IPS-18a (cell line): ENCODE measurements around the gene PCDHGB4.
"Not testable (repeated sequence)": the region's sequence is repeated elsewhere in the genome, so short reads cannot be mapped to it uniquely, and the experiment has no call there.

Experiments
- H3K27ac ChIP-seq: one replicate; pipeline ENCODE4 v1.5.1; 2013; ENCODE audit warnings: low read length
- H3K27me3 ChIP-seq: one replicate; pipeline ENCODE4 v1.6.1; 2013; ENCODE audit warnings: mild to moderate bottlenecking, low read length; ENCODE audit not compliant: control insufficient read depth, insufficient read depth
- H3K36me3 ChIP-seq: one replicate; pipeline ENCODE4 v1.6.1; 2013; ENCODE audit warnings: low read depth, low read length; ENCODE audit not compliant: control insufficient read depth
- H3K4me1 ChIP-seq: one replicate; pipeline ENCODE4 v1.6.1; 2013; ENCODE audit warnings: low read depth, low read length; ENCODE audit not compliant: control insufficient read depth
- H3K4me3 ChIP-seq: one replicate; pipeline ENCODE4 v1.5.1; 2013; ENCODE audit warnings: low read length
- H3K9ac ChIP-seq: one replicate; pipeline ENCODE4 v1.6.1; 2013; ENCODE audit warnings: mild to moderate bottlenecking, low read length, moderate library complexity
- H3K9me3 ChIP-seq: one replicate; pipeline ENCODE4 v1.6.1; 2013; ENCODE audit warnings: low read depth, low read length; ENCODE audit not compliant: control insufficient read depth

The PCDHGB4 gene

DNA sequence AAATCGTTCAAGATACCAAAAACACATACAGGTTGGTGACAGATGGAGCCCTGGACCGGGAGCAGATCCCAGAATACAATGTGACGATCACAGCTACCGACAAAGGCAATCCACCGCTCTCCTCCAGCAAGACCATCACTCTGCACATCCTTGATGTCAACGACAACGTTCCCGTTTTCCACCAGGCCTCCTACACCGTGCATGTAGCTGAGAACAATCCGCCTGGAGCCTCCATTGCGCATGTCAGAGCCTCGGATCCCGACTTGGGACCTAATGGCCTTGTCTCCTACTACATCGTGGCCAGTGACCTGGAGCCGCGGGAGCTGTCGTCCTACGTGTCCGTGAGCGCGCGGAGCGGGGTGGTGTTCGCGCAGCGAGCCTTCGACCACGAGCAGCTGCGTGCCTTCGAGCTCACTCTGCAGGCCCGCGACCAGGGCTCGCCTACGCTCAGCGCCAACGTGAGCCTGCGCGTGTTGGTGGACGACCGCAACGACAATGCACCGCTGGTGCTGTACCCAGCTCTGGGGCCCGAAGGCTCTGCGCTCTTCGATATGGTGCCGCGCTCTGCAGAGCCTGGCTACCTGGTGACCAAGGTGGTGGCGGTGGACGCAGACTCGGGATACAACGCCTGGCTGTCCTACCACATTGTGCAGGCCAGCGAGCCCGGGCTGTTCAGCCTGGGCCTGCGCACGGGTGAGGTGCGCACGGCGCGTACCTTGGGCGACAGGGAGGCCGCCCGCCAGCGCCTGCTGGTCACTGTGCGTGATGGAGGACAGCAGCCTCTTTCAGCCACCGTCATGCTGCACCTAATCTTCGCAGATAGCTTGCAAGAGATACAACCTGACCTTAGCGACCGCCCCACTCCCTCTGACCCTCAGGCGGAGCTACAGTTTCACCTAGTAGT, 15.7 kb upstream of the PCDHGB4 start:
- Histone ChIP-seq H3K4me1 (no peaks in the 10 kb centered on the region), H3K27ac (no peak overlapping the region), H3K36me3 (no peaks in the 10 kb centered on the region), H3K4me3 (no peak overlapping the region), H3K27me3 (no peaks in the 10 kb centered on the region), H3K9ac (no peak overlapping the region), H3K9me3 (peaks cover 17% of the 10 kb centered on the region)

DNA sequence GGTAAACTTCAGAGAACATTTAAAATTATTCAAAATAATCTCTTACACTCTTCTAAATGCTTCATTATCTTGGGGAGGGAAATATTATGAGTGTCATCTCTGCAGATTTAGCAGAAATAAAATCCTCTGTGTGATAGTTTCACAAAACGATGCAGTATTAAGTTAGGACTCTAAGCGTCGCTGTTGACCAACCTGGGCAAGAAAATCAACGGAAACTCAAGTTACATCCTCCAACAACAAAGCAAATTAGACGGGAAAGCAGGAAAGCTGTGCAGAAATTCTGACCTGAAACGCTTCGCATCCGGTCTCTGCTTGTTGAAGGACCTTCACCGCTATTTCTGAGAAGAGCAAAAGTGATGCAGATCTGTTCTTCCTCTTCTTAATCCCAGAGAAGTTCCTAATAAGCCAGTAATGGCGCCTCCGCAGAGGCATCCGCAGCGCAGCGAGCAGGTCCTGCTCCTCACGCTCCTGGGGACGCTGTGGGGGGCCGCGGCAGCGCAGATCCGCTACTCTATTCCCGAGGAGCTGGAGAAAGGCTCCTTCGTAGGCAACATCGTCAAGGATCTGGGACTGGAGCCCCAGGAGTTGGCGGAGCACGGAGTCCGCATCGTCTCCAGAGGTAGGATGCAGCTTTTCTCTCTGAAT, 13.7 kb upstream of the PCDHGB4 start, which contains the start of gene PCDHGA6:
TSS of gene PCDHGA6 (plus strand) at position 219 of the 645 bp plus-strand sequence. CDS start at position 412, 193 bp downstream.
- Histone ChIP-seq H3K27me3 (no peaks in the 10 kb centered on the region), H3K9me3 (peaks cover 13% of the 10 kb centered on the region), H3K9ac (no peak within 1 kb of the TSS), H3K36me3 (no peaks in the 10 kb centered on the region), H3K4me3 (no peak within 1 kb of the TSS), H3K4me1 (no peaks in the 10 kb centered on the region), H3K27ac (no peak within 1 kb of the TSS)

DNA sequence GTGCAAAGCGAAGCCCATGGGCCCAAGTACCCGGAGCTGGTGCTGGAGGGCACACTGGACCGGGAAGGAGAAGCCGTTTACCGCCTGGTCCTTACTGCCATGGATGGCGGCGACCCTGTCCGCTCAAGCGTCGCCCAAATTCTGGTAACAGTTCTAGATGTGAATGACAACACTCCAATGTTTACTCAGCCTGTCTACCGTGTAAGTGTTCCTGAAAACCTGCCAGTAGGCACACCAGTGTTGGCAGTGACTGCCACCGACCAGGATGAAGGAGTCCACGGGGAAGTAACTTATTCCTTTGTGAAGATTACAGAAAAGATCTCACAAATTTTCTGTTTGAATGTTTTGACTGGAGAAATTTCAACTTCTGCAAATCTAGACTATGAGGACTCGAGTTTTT, 12.9 kb upstream of the PCDHGB4 start:
- H3K27ac ChIP-seq, result no peak overlapping the region
- no peaks in the 10 kb centered on the region for H3K27me3 ChIP-seq
- no peaks in the 10 kb centered on the region for H3K4me1 ChIP-seq
- peaks cover 13% of the 10 kb centered on the region for H3K9me3 ChIP-seq
- H3K4me3 ChIP-seq, result no peak overlapping the region
- no peak overlapping the region for H3K9ac ChIP-seq
- no peaks in the 10 kb centered on the region for H3K36me3 ChIP-seq

DNA sequence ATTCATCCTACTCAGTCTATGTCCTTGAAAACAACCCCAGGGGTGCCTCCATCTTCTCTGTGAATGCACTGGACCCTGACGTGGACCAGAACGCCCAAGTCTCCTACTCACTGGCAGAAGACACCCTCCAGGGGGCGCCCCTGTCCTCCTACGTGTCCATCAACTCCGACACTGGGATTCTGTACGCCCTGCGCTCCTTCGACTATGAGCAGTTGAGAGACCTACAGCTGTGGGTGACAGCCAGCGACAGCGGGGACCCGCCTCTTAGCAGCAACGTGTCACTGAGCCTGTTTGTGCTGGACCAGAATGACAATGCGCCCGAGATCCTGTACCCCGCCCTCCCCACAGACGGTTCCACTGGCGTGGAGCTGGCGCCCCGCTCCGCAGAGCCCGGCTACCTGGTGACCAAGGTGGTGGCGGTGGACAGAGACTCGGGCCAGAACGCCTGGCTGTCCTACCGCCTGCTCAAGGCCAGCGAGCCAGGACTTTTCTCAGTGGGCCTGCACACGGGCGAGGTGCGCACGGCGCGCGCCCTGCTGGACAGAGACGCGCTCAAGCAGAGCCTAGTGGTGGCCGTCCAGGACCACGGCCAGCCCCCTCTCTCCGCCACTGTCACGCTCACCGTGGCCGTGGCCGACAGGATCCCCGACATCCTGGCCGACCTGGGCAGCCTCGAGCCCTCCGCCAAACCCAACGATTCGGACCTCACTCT, 11.9 kb upstream of the PCDHGB4 start:
- not testable (repeated sequence) for H3K4me3 ChIP-seq, H3K4me1 ChIP-seq, H3K36me3 ChIP-seq, H3K27ac ChIP-seq, H3K27me3 ChIP-seq, H3K9ac ChIP-seq
- H3K9me3 ChIP-seq, result peaks cover 13% of the 10 kb centered on the region

DNA sequence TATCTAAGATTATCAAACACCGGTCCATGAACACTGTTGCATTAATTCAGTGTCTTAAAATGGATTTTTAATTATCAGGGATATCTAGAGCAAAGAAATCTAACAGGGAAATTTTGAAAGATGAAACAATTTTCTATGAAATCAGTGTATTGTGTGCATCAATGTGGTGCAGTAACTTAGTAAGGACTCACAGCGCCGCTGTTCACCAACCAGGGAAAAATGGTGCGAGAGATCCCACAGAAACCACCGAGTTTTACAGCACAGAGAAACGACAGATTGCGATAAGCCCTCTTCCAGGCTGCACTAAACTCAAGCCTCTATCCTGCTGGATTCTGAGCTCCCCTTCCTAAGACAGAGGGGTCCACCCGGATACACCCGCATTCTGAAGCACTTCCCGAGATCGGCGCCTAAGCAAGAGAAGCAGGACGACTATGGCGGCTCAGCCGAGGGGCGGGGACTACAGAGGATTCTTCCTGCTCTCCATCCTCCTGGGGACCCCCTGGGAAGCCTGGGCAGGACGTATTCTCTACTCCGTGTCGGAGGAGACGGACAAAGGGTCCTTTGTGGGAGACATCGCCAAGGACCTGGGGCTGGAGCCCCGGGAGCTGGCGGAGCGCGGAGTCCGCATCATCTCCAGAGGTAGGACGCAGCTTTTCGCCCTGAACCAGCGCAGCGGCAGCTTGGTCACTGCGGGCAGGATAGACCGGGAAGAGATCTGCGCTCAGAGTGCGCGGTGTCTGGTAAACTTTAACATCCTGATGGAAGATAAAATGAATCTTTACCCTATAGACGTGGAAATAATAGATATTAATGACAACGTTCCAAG, 4.8 kb upstream of the PCDHGB4 start, which contains the start of gene PCDHGA7:
TSS of gene PCDHGA7 (plus strand) at position 274 of the 826 bp plus-strand sequence. CDS start at position 432, 158 bp downstream.
- H3K27me3 ChIP-seq, result no peaks in the 10 kb centered on the region
- no peaks in the 10 kb centered on the region for H3K36me3 ChIP-seq
- no peak within 1 kb of the TSS for H3K9ac ChIP-seq
- H3K27ac ChIP-seq, result no peak within 1 kb of the TSS
- H3K9me3 ChIP-seq, result peaks cover 29% of the 10 kb centered on the region
- no peaks in the 10 kb centered on the region for H3K4me1 ChIP-seq
- H3K4me3 ChIP-seq, result no peak within 1 kb of the TSS

DNA sequence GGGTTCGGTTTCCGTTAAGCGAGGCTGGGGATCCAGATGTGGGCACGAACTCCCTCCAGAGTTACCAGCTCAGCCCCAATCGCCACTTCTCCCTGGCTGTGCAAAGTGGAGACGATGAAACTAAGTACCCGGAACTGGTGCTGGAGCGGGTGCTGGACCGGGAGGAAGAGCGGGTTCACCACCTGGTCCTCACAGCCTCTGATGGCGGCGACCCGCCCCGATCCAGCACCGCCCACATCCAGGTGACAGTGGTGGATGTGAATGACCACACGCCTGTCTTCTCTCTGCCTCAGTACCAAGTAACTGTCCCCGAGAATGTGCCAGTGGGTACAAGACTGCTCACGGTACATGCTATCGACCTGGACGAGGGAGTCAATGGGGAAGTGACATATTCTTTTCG, 4.2 kb upstream of the PCDHGB4 start:
- H3K27me3 ChIP-seq, result no peaks in the 10 kb centered on the region
- H3K9ac ChIP-seq, result no peak overlapping the region
- no peak overlapping the region for H3K27ac ChIP-seq
- H3K4me3 ChIP-seq, result no peak overlapping the region
- H3K4me1 ChIP-seq, result no peaks in the 10 kb centered on the region
- H3K9me3 ChIP-seq, result peaks cover 31% of the 10 kb centered on the region
- no peaks in the 10 kb centered on the region for H3K36me3 ChIP-seq

DNA sequence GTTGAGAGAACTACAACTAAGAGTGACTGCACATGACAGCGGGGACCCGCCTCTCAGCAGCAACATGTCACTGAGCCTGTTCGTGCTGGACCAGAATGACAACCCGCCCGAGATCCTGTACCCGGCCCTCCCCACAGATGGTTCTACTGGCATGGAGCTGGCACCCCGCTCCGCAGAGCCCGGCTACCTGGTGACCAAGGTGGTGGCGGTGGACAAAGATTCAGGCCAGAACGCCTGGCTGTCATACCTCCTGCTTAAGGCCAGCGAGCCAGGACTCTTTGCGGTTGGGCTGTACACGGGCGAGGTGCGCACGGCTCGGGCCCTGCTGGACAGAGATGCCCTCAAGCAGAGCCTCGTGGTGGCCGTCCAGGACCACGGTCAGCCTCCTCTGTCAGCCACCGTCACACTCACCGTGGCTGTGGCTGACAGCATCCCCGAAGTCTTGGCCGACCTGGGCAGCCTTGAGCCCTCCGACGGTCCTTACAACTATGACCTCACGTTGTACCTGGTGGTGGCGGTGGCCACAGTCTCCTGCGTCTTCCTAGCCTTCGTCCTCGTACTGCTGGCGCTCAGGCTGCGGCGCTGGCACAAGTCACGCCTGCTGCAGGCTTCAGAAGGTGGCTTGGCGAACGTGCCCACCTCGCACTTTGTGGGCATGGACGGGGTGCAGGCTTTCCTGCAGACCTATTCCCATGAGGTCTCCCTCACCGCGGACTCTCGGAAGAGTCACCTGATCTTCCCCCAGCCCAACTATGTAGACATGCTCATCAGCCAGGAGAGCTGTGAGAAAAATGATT, 2.8 kb upstream of the PCDHGB4 start:
- peaks cover 38% of the 10 kb centered on the region for H3K9me3 ChIP-seq
- H3K4me1 ChIP-seq, result no peaks in the 10 kb centered on the region
- no peaks in the 10 kb centered on the region for H3K27me3 ChIP-seq
- H3K9ac ChIP-seq, result no peak overlapping the region
- H3K4me3 ChIP-seq, result no peak overlapping the region
- no peak overlapping the region for H3K27ac ChIP-seq
- H3K36me3 ChIP-seq, result no peaks in the 10 kb centered on the region

DNA sequence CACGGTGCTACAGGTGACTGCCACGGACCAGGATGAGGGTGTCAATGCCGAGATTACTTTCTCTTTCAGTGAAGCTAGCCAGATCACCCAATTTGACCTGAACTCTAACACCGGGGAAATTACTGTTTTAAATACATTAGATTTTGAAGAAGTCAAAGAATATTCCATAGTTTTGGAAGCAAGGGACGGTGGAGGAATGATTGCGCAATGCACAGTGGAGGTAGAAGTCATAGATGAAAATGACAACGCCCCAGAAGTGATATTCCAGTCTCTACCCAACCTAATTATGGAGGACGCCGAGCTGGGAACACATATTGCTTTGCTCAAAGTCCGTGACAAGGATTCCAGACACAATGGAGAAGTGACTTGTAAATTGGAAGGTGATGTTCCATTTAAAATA, 1.2 kb downstream of the PCDHGB4 start:
- H3K36me3 ChIP-seq, result no peaks in the 10 kb centered on the region

DNA sequence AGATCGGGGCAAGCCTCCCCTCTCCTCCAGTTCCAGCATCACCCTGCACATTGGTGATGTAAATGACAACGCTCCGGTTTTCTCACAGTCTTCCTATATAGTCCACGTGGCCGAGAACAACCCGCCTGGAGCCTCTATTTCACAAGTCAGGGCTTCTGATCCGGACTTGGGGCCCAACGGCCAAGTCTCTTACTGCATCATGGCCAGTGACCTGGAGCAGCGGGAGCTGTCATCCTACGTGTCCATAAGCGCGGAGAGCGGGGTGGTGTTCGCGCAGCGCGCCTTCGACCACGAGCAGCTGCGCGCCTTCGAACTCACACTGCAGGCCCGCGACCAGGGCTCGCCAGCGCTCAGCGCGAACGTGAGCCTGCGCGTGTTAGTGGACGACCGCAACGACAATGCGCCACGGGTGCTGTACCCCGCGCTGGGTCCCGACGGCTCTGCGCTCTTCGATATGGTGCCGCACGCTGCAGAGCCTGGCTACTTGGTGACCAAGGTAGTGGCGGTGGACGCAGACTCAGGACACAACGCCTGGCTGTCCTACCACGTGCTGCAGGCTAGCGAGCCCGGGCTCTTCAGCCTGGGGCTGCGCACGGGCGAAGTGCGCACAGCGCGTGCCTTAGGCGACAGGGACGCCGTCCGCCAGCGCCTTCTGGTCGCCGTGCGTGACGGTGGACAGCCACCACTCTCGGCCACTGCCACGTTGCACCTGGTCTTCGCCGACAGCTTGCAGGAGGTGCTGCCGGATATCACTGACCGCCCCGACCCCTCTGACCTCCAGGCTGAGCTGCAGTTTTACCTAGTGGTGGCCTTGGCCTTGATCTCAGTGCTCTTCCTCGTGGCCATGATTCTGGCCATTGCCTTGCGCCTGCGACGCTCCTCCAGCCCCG, 1.9 kb downstream of the PCDHGB4 start:
- Histone ChIP-seq H3K4me3 (no peak overlapping the region), H3K4me1 (no peaks in the 10 kb centered on the region), H3K27me3 (no peaks in the 10 kb centered on the region), H3K9ac (no peak overlapping the region), H3K27ac (no peak overlapping the region), H3K9me3 (peaks cover 40% of the 10 kb centered on the region), H3K36me3 (no peaks in the 10 kb centered on the region)

More for the DNA sequence above, 1.2 kb downstream of the PCDHGB4 start:
- no peaks in the 10 kb centered on the region for H3K4me1 ChIP-seq
- H3K4me3 ChIP-seq, result no peak overlapping the region
- H3K9ac ChIP-seq, result no peak overlapping the region
- no peak overlapping the region for H3K27ac ChIP-seq
- no peaks in the 10 kb centered on the region for H3K27me3 ChIP-seq
- H3K9me3 ChIP-seq, result peaks cover 40% of the 10 kb centered on the region
